B cell (primary cell): ENCODE data around the gene LPIN2. TPM values are rescaled to one million over a fixed set of nuclear protein-coding genes. Genes with fewer than 3 reads are reported as not detected.

Experiments used
- ATAC-seq: fragments of 200-7000 bp; cut with Tn5 transposase; one replicate; pipeline ENCODE4 v1.10.0; 2021; ENCODE audit warnings: low read depth, mild to moderate bottlenecking, moderate number of reproducible peaks, moderate library complexity
- CTCF ChIA-PET: fragments of 350-600 bp; sonication (Branson Sonifier 250); formaldehyde crosslinking; loops from one replicate; lab custom pipeline; 2021; ENCODE audit warnings: antibody characterized with exemption, inconsistent platforms; lab: Charles Lee
- POLR2A ChIA-PET: fragments of 350-600 bp; sonication (Branson Sonifier 250); formaldehyde crosslinking; loops from one replicate; lab custom pipeline; 2021; ENCODE audit warnings: antibody characterized with exemption; lab: Charles Lee
- DNase-seq: peaks from one replicate; pipeline ENCODE4 v3.0.0; 2013
- H2AFZ ChIP-seq: 2 replicates; pipeline ENCODE4 v1.6.1; 2012; ENCODE audit warnings: mild to moderate bottlenecking, low read depth, low read length; ENCODE audit not compliant: insufficient read depth, poor library complexity, severe bottlenecking
- H3K27ac ChIP-seq, 2 donors: 1 replicate in 1 of 2; 2 replicates in 1 of 2; pipeline ENCODE4 v1.5.1; 2012 to 2013; ENCODE audit warnings: low read length in 2 of 2, mild to moderate bottlenecking in 2 of 2, moderate library complexity in 1 of 2
- H3K27me3 ChIP-seq, 4 experiments: fragments of 200-600 bp in 1 of 4; sonication (generic) in 1 of 4; replicated peaks in 1 of 4; 1 replicate in 2 of 4; 2 replicates in 2 of 4; pipeline versions ENCODE4 v1.6.1 to v1.7.0; 2013 to 2016; ENCODE audit warnings: low read length in 3 of 4, mild to moderate bottlenecking in 2 of 4, mixed read lengths in 1 of 4, moderate library complexity in 1 of 4; ENCODE audit not compliant: insufficient read depth in 4 of 4, control insufficient read depth in 3 of 4; ENCODE audit errors: control extremely low read depth in 1 of 4
- H3K36me3 ChIP-seq, 2 experiments: replicated peaks in 1 of 2; 1 replicate in 1 of 2; 2 replicates in 1 of 2; pipeline versions ENCODE4 v1.6.1 to v1.7.1; 2013; ENCODE audit warnings: low read length in 1 of 2; ENCODE audit not compliant: insufficient read depth in 2 of 2, control insufficient read depth in 1 of 2; ENCODE audit errors: control extremely low read depth in 1 of 2, extremely low read depth in 1 of 2
- H3K4me1 ChIP-seq, 2 donors: fragments of 200-600 bp in 1 of 2; sonication (generic) in 1 of 2; 1 replicate in 1 of 2; 2 replicates in 1 of 2; pipeline versions ENCODE4 v1.5.1 to v1.6.1; 2013 to 2017; ENCODE audit warnings: low read length in 2 of 2; ENCODE audit not compliant: control insufficient read depth in 2 of 2, insufficient read depth in 2 of 2
- H3K4me2 ChIP-seq: replicated peaks from 2 replicates; pipeline ENCODE3; 2012; ENCODE audit warnings: mild to moderate bottlenecking, low read depth, low read length; ENCODE audit not compliant: poor library complexity, severe bottlenecking
- H3K4me3 ChIP-seq, 5 experiments: fragments of 200-600 bp in 1 of 5; sonication (generic) in 1 of 5; 1 replicate in 3 of 5; 2 replicates in 2 of 5; pipeline versions ENCODE4 v1.5.1 to v1.7.0; 2011 to 2016; ENCODE audit warnings: low read length in 4 of 5, mild to moderate bottlenecking in 4 of 5, low read depth in 2 of 5, control low read depth in 1 of 5, moderate library complexity in 1 of 5; ENCODE audit not compliant: insufficient read depth in 1 of 5; ENCODE audit errors: control extremely low read depth in 1 of 5, extremely low read depth in 1 of 5
- H3K79me2 ChIP-seq: fragments of 200-600 bp; sonication (generic); one replicate; pipeline ENCODE4 v1.6.0; 2016; ENCODE audit warnings: low read length; ENCODE audit not compliant: control insufficient read depth, insufficient read depth
- H3K9ac ChIP-seq: fragments of 200-600 bp; sonication (generic); 2 replicates; pipeline ENCODE4 v1.6.1; 2017; ENCODE audit warnings: mild to moderate bottlenecking, low read length, moderate library complexity
- H3K9me3 ChIP-seq, 3 donors: one replicate each; pipeline versions ENCODE4 v1.6.1 to v1.7.1; 2013; ENCODE audit warnings: low read length in 2 of 3; ENCODE audit not compliant: control insufficient read depth in 2 of 3, insufficient read depth in 1 of 3; ENCODE audit errors: control extremely low read depth in 1 of 3
- H4K20me1 ChIP-seq: 2 replicates; pipeline ENCODE4 v1.6.0; 2012; ENCODE audit warnings: mild to moderate bottlenecking, low read length; ENCODE audit not compliant: insufficient read depth, control insufficient read depth, poor library complexity, severe bottlenecking
- H3K27ac Mint-ChIP-seq: one replicate; pipeline ENCODE4 v1.8.0; 2021; ENCODE audit warnings: mixed read lengths
- H3K27me3 Mint-ChIP-seq: one replicate; pipeline ENCODE4 v1.8.0; 2021; ENCODE audit warnings: mixed read lengths
- H3K4me1 Mint-ChIP-seq: one replicate; pipeline ENCODE4 v1.8.0; 2021; ENCODE audit warnings: mixed read lengths
- H3K4me3 Mint-ChIP-seq: one replicate; pipeline ENCODE4 v1.8.0; 2021; ENCODE audit warnings: mixed read lengths
- H3K9me3 Mint-ChIP-seq: one replicate; pipeline ENCODE4 v1.8.0; 2022; ENCODE audit warnings: mixed read lengths; ENCODE audit not compliant: insufficient read depth
- CTCF ChIP-seq: fragments of 200-600 bp; IDR thresholded peaks from one replicate; pipeline ENCODE4 v1.8.0; 2022; ENCODE audit warnings: antibody characterized with exemption, mild to moderate bottlenecking
- EZH2 ChIP-seq: IDR thresholded peaks from 2 replicates; pipeline ENCODE4 v1.6.1; 2012; ENCODE audit warnings: borderline replicate concordance, low read depth, mild to moderate bottlenecking, moderate library complexity, low read length; ENCODE audit not compliant: insufficient read depth, poor library complexity, severe bottlenecking
- WGBS: methylation state at CpG from one replicate; pipeline ENCODE4 v1.1.5; 2013; ENCODE audit warnings: missing lambda C conversion rate; ENCODE audit not compliant: insufficient coverage; 5-methylcytosine and 5-hydroxymethylcytosine counted together
- intact Hi-C: fragments of 100-400 bp; cut with micrococcal nuclease; formaldehyde crosslinking; loops from one replicate; pipeline ENCODE4 v1.10.0; 2022
- polyA plus RNA-seq: library from polyadenylated mRNA; depleted of rRNA; stranded (reverse); fragments of >200 nt; gene quantifications from 2 replicates; pipeline ENCODE4 v1.2.3, GENCODE V29; 2012
- total RNA-seq, 2 donors: library from RNA; stranded (reverse); fragments of 120-200 nt in 1 of 2; gene quantifications; 1 replicate in 1 of 2; 2 replicates in 1 of 2; pipeline versions ENCODE4 v1.2.3 to v1.2.4, GENCODE V29; 2013 to 2022

The LPIN2 gene
- total and polyA plus RNA-seq, 2 donors (not counting 1 experiment from before 2014, with no cell fraction given): 8.0 to 31.0 TPM

GRCh38 chr18:2987876-2988790 is 24.8 kb downstream of the LPIN2 start:
- H3K9me3 ChIP-seq: peaks cover 0 to 4% (median 0%) of the 10 kb centered on the region in 3 donors
- H3K36me3 ChIP-seq: no peaks in the 10 kb centered on the region
- H4K20me1 ChIP-seq: no peaks in the 10 kb centered on the region
- Mint-ChIP-seq H3K27ac (no peak overlapping the region), H3K4me1 (peaks cover 31% of the 10 kb centered on the region), H3K4me3 (no peak overlapping the region), H3K27me3 (no peaks in the 10 kb centered on the region), H3K9me3 (no peaks in the 10 kb centered on the region)
- CTCF ChIA-PET: interaction anchor here (0.7 to 8.5 kb wide), 15 partner anchors 8 to 616 kb away, joined by 3 to 255 read pairs (median 6); partner anchors contain the start of gene MYL12A
- H3K4me3 ChIP-seq: no peak overlapping the region
- POLR2A ChIA-PET: interaction anchor here (0.7 kb wide), 1 partner anchor 55 kb away, joined by 6 read pairs; no protein-coding TSS in a partner anchor
- no peak overlapping the region for H3K27ac ChIP-seq
- no peak overlapping the region for H3K4me2 ChIP-seq
- H3K27me3 ChIP-seq: no peaks in the 10 kb centered on the region
- DNase-seq (no peak), ATAC-seq (no peak)
- 100% methylated on average over 2 of the region's 5 CpGs for WGBS
- H3K9ac ChIP-seq: no peak overlapping the region
- H3K4me1 ChIP-seq: peaks cover 13 to 26% of the 10 kb centered on the region in 2 donors
- no peak overlapping the region for H2AFZ ChIP-seq
- TF ChIP-seq EZH2 (no peak), CTCF (no peak)
- H3K79me2 ChIP-seq: peaks cover 92% of the 10 kb centered on the region
- intact Hi-C loops: loop anchor here (2.0 kb wide), 1 partner anchor 69 kb away; no protein-coding TSS in a partner anchor
